Liver (tissue), 3 donors: ENCODE data around the gene PLCG2.
"Not testable (repeated sequence)": the region's sequence is repeated elsewhere in the genome, so short reads cannot be mapped to it uniquely, and the experiment has no call there.

ENCODE experiments used
- RAD21 ChIP-seq, 2 donors: IDR thresholded peaks; 2 replicates each; pipeline ENCODE4 v1.6.1; 2016; ENCODE audit warnings: antibody characterized with exemption in 2 of 2, mild to moderate bottlenecking in 2 of 2
- TF ChIP-seq, protein P1 (sequence below): fragments of 150-350 bp; IDR thresholded peaks from 2 replicates; pipeline ENCODE4 v1.5.1; 2017; ENCODE audit warnings: improper control_type of control experiment, low read depth, low read length; ENCODE audit not compliant: missing input control
- TF ChIP-seq, protein P2 (sequence below): IDR thresholded peaks from 2 replicates; pipeline ENCODE4 v1.6.1; 2016; ENCODE audit warnings: antibody characterized with exemption
- donor health status: healthy.
- donor health status: healthy.

DNA sequence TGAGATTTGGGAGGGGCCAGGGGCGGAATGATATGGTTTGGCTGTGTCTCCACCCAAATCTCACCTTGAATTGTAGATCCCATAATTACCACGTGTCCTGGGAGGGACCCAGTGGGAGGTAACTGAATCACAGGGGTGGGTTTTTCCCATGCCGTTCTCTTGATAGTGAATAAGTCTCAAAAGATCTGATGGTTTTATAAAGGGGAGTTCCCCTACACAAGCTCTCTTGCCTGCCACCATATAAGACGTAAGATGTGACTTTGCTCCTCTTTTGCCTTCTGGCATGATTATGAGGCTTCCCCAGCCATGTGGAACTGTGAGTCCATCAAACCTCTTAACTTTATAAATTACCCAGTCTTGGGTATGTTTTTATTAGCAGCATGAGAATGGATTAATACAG lies 230.7 kb downstream of the PLCG2 start:
- TF ChIP-seq, protein P1, sequence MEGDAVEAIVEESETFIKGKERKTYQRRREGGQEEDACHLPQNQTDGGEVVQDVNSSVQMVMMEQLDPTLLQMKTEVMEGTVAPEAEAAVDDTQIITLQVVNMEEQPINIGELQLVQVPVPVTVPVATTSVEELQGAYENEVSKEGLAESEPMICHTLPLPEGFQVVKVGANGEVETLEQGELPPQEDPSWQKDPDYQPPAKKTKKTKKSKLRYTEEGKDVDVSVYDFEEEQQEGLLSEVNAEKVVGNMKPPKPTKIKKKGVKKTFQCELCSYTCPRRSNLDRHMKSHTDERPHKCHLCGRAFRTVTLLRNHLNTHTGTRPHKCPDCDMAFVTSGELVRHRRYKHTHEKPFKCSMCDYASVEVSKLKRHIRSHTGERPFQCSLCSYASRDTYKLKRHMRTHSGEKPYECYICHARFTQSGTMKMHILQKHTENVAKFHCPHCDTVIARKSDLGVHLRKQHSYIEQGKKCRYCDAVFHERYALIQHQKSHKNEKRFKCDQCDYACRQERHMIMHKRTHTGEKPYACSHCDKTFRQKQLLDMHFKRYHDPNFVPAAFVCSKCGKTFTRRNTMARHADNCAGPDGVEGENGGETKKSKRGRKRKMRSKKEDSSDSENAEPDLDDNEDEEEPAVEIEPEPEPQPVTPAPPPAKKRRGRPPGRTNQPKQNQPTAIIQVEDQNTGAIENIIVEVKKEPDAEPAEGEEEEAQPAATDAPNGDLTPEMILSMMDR: not testable (repeated sequence)
- TF ChIP-seq, protein P2, sequence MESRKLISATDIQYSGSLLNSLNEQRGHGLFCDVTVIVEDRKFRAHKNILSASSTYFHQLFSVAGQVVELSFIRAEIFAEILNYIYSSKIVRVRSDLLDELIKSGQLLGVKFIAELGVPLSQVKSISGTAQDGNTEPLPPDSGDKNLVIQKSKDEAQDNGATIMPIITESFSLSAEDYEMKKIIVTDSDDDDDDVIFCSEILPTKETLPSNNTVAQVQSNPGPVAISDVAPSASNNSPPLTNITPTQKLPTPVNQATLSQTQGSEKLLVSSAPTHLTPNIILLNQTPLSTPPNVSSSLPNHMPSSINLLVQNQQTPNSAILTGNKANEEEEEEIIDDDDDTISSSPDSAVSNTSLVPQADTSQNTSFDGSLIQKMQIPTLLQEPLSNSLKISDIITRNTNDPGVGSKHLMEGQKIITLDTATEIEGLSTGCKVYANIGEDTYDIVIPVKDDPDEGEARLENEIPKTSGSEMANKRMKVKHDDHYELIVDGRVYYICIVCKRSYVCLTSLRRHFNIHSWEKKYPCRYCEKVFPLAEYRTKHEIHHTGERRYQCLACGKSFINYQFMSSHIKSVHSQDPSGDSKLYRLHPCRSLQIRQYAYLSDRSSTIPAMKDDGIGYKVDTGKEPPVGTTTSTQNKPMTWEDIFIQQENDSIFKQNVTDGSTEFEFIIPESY: not testable (repeated sequence)
- TF ChIP-seq RAD21 (IDR thresholded peaks at IDR 0.05): not testable (repeated sequence)
